ENCODE results near the gene WIPF3. TPM values are rescaled to one million over a fixed set of nuclear protein-coding genes. Genes with fewer than 3 reads are reported as not detected.

Gene WIPF3
- total RNA-seq, 2 donors from 2014 or later = 0.08 TPM; not detected in 1

GRCh38 chr7:29843726-29844125, 37.4 kb downstream of the WIPF3 start:
- H3K9me3 ChIP-seq (ENCODE audit: control insufficient read depth, low read length, poor library complexity, severe bottlenecking) = no peaks in the 10 kb centered on the region
- Mint-ChIP-seq H3K27ac (no peak overlapping the region), H3K27me3 (peaks cover 48% of the 10 kb centered on the region), H3K4me3 (no peak overlapping the region), H3K4me1 (peaks cover 2% of the 10 kb centered on the region), H3K36me3 (ENCODE audit: low read depth) (no peaks in the 10 kb centered on the region)
- DNase-seq (no peak), ATAC-seq (no peak)

- H3K9me3 ChIP-seq (ENCODE audit: control insufficient read depth, low read length, poor library complexity, severe bottlenecking) = no peaks in the 10 kb centered on the region
- H3K36me3 Mint-ChIP-seq (ENCODE audit: low read depth) = no peaks in the 10 kb centered on the region
- no peak for ATAC-seq
Observed at GRCh38 chr7:29844559-29844958, 38.3 kb downstream of the WIPF3 start.

GRCh38 chr7:29847496-29847895, 41.2 kb downstream of the WIPF3 start:
- no peaks in the 10 kb centered on the region for H3K36me3 Mint-ChIP-seq (ENCODE audit: low read depth)
- H3K27me3 Mint-ChIP-seq = peaks cover 40% of the 10 kb centered on the region
- no peak for DNase-seq
- no peak for ATAC-seq
- H3K9me3 ChIP-seq (ENCODE audit: control insufficient read depth, low read length, poor library complexity, severe bottlenecking) = no peaks in the 10 kb centered on the region
- no peak overlapping the region for H3K4me3 Mint-ChIP-seq
- H3K4me1 Mint-ChIP-seq = no peaks in the 10 kb centered on the region
- H3K27ac Mint-ChIP-seq = no peak overlapping the region

More at GRCh38 chr7:29844559-29844958, 38.3 kb downstream of the WIPF3 start:
- Mint-ChIP-seq H3K27ac (no peak overlapping the region), H3K4me3 (no peak overlapping the region), H3K4me1 (peaks cover 2% of the 10 kb centered on the region), H3K27me3 (peaks cover 48% of the 10 kb centered on the region)
- DNase-seq = no peak

- Mint-ChIP-seq H3K4me3 (no peak overlapping the region), H3K36me3 (ENCODE audit: low read depth) (no peaks in the 10 kb centered on the region), H3K27me3 (peaks cover 40% of the 10 kb centered on the region), H3K27ac (no peak overlapping the region), H3K4me1 (no peaks in the 10 kb centered on the region)
- no peak for ATAC-seq
- DNase-seq = no peak
- no peaks in the 10 kb centered on the region for H3K9me3 ChIP-seq (ENCODE audit: control insufficient read depth, low read length, poor library complexity, severe bottlenecking)
Observed at GRCh38 chr7:29847916-29848315, 41.6 kb downstream of the WIPF3 start.

- H3K27me3 Mint-ChIP-seq = peaks cover 41% of the 10 kb centered on the region
- ATAC-seq (no peak), DNase-seq (no peak)
- no peaks in the 10 kb centered on the region for H3K36me3 Mint-ChIP-seq (ENCODE audit: low read depth)
- no peak overlapping the region for H3K4me3 Mint-ChIP-seq
- no peak overlapping the region for H3K27ac Mint-ChIP-seq
- no peaks in the 10 kb centered on the region for H3K4me1 Mint-ChIP-seq
- H3K9me3 ChIP-seq (ENCODE audit: control insufficient read depth, low read length, poor library complexity, severe bottlenecking) = no peaks in the 10 kb centered on the region
Observed at GRCh38 chr7:29848941-29849340, 42.6 kb downstream of the WIPF3 start.

- DNase-seq = no peak
- H3K27ac Mint-ChIP-seq = no peak overlapping the region
Observed at GRCh38 chr7:29851487-29851886, 45.2 kb downstream of the WIPF3 start.

GRCh38 chr7:29852457-29852856, 46.1 kb downstream of the WIPF3 start:
- no peak overlapping the region for H3K27ac Mint-ChIP-seq
- no peak for ATAC-seq
- H3K4me3 Mint-ChIP-seq = no peak overlapping the region
- H3K27me3 Mint-ChIP-seq = peaks cover 37% of the 10 kb centered on the region
- no peaks in the 10 kb centered on the region for H3K36me3 Mint-ChIP-seq (ENCODE audit: low read depth)
- H3K4me1 Mint-ChIP-seq = no peaks in the 10 kb centered on the region
- H3K9me3 ChIP-seq (ENCODE audit: control insufficient read depth, low read length, poor library complexity, severe bottlenecking) = no peaks in the 10 kb centered on the region
- no peak for DNase-seq

More at GRCh38 chr7:29851487-29851886, 45.2 kb downstream of the WIPF3 start:
- no peaks in the 10 kb centered on the region for H3K36me3 Mint-ChIP-seq (ENCODE audit: low read depth)
- no peak for ATAC-seq
- no peaks in the 10 kb centered on the region for H3K9me3 ChIP-seq (ENCODE audit: control insufficient read depth, low read length, poor library complexity, severe bottlenecking)
- H3K4me1 Mint-ChIP-seq = no peaks in the 10 kb centered on the region
- H3K4me3 Mint-ChIP-seq = no peak overlapping the region
- peaks cover 44% of the 10 kb centered on the region for H3K27me3 Mint-ChIP-seq

- no peaks in the 10 kb centered on the region for H3K9me3 ChIP-seq (ENCODE audit: control insufficient read depth, low read length, poor library complexity, severe bottlenecking)
- Mint-ChIP-seq H3K4me3 (no peak overlapping the region), H3K36me3 (ENCODE audit: low read depth) (no peaks in the 10 kb centered on the region), H3K4me1 (no peaks in the 10 kb centered on the region), H3K27me3 (peaks cover 31% of the 10 kb centered on the region), H3K27ac (no peak overlapping the region)
- DNase-seq (no peak), ATAC-seq (no peak)
Observed at GRCh38 chr7:29853072-29853471, 46.8 kb downstream of the WIPF3 start.

- H3K27me3 Mint-ChIP-seq = peaks cover 30% of the 10 kb centered on the region
- no peak overlapping the region for H3K4me3 Mint-ChIP-seq
- H3K27ac Mint-ChIP-seq = no peak overlapping the region
- no peaks in the 10 kb centered on the region for H3K36me3 Mint-ChIP-seq (ENCODE audit: low read depth)
- no peak for ATAC-seq
- no peaks in the 10 kb centered on the region for H3K4me1 Mint-ChIP-seq
- no peaks in the 10 kb centered on the region for H3K9me3 ChIP-seq (ENCODE audit: control insufficient read depth, low read length, poor library complexity, severe bottlenecking)
- DNase-seq = no peak
Observed at GRCh38 chr7:29853789-29854188, 47.5 kb downstream of the WIPF3 start.

- Mint-ChIP-seq H3K27ac (no peak overlapping the region), H3K36me3 (ENCODE audit: low read depth) (no peaks in the 10 kb centered on the region), H3K4me1 (no peaks in the 10 kb centered on the region), H3K4me3 (no peak overlapping the region), H3K27me3 (peaks cover 30% of the 10 kb centered on the region)
- DNase-seq (no peak), ATAC-seq (no peak)
- no peaks in the 10 kb centered on the region for H3K9me3 ChIP-seq (ENCODE audit: control insufficient read depth, low read length, poor library complexity, severe bottlenecking)
Observed at GRCh38 chr7:29854257-29854938, 48.1 kb downstream of the WIPF3 start.

GRCh38 chr7:29857654-29858053, 51.3 kb downstream of the WIPF3 start:
- no peak for DNase-seq
- H3K27ac Mint-ChIP-seq = no peak overlapping the region
- no peak overlapping the region for H3K4me3 Mint-ChIP-seq
- no peaks in the 10 kb centered on the region for H3K9me3 ChIP-seq (ENCODE audit: control insufficient read depth, low read length, poor library complexity, severe bottlenecking)
- H3K27me3 Mint-ChIP-seq = peaks cover 21% of the 10 kb centered on the region
- H3K4me1 Mint-ChIP-seq = no peaks in the 10 kb centered on the region
- ATAC-seq = no peak
- H3K36me3 Mint-ChIP-seq (ENCODE audit: low read depth) = no peaks in the 10 kb centered on the region

GRCh38 chr7:29858191-29858951, 52.1 kb downstream of the WIPF3 start:
- no peaks in the 10 kb centered on the region for H3K9me3 ChIP-seq (ENCODE audit: control insufficient read depth, low read length, poor library complexity, severe bottlenecking)
- H3K4me3 Mint-ChIP-seq = no peak overlapping the region
- H3K27ac Mint-ChIP-seq = no peak overlapping the region
- H3K27me3 Mint-ChIP-seq = peaks cover 15% of the 10 kb centered on the region
- no peaks in the 10 kb centered on the region for H3K4me1 Mint-ChIP-seq
- DNase-seq (no peak), ATAC-seq (no peak)
- H3K36me3 Mint-ChIP-seq (ENCODE audit: low read depth) = no peaks in the 10 kb centered on the region

GRCh38 chr7:29859104-29859503, 52.8 kb downstream of the WIPF3 start:
- ATAC-seq (no peak), DNase-seq (no peak)
- H3K9me3 ChIP-seq (ENCODE audit: control insufficient read depth, low read length, poor library complexity, severe bottlenecking) = no peaks in the 10 kb centered on the region
- no peak overlapping the region for H3K27ac Mint-ChIP-seq
- no peaks in the 10 kb centered on the region for H3K36me3 Mint-ChIP-seq (ENCODE audit: low read depth)
- no peaks in the 10 kb centered on the region for H3K4me1 Mint-ChIP-seq
- H3K27me3 Mint-ChIP-seq = peaks cover 15% of the 10 kb centered on the region
- H3K4me3 Mint-ChIP-seq = no peak overlapping the region

All from T-helper 17 cell (primary cell).